NCI-H2081 (cell line): ENCODE measurements around the gene TMEM178A.
"Not testable (repeated sequence)": the region's sequence is repeated elsewhere in the genome, so short reads cannot be mapped to it uniquely, and the experiment has no call there.

Experiments
- DNase-seq, 2 experiments: peaks; one replicate each; lab custom pipeline; 2025; lab: John Stamatoyannopoulos, UW

TMEM178A gene

GRCh38 chr2:39665811-39666490 is at the start of gene TMEM178A:
Gene TMEM178A (plus strand): TSS chr2:39665917. CDS start chr2:39665975, 58 bp downstream.
- DNase-seq: no peak

GRCh38 chr2:39618236-39618635 is 47.5 kb upstream of the TMEM178A start:
- no peak for DNase-seq

GRCh38 chr2:39618736-39619135 is 47.0 kb upstream of the TMEM178A start:
- no peak for DNase-seq

GRCh38 chr2:39620067-39620466 is 45.6 kb upstream of the TMEM178A start:
- no peak for DNase-seq

GRCh38 chr2:39621596-39621995 is 44.1 kb upstream of the TMEM178A start:
- no peak for DNase-seq

GRCh38 chr2:39622860-39623259 is 42.9 kb upstream of the TMEM178A start:
- DNase-seq: no peak

GRCh38 chr2:39623917-39624316 is 41.8 kb upstream of the TMEM178A start:
- DNase-seq: no peak

GRCh38 chr2:39625193-39625926 is 40.4 kb upstream of the TMEM178A start:
- no peak for DNase-seq

GRCh38 chr2:39625927-39626270 is 39.8 kb upstream of the TMEM178A start:
- DNase-seq: no peak

GRCh38 chr2:39628346-39628745 is 37.4 kb upstream of the TMEM178A start:
- DNase-seq: not testable (repeated sequence)

- no peak for DNase-seq
These were observed 36.1 kb upstream of the TMEM178A start for GRCh38 chr2:39629646-39630045.

- DNase-seq: no peak
These were observed 34.5 kb upstream of the TMEM178A start for GRCh38 chr2:39631256-39631655.

- DNase-seq: no peak
These were observed 34.0 kb upstream of the TMEM178A start for GRCh38 chr2:39631718-39632117.

GRCh38 chr2:39632876-39633275 is 32.8 kb upstream of the TMEM178A start:
- DNase-seq: no peak

GRCh38 chr2:39636306-39636705 is 29.4 kb upstream of the TMEM178A start:
- DNase-seq: no peak

GRCh38 chr2:39638581-39638980 is 27.1 kb upstream of the TMEM178A start:
- no peak for DNase-seq

- DNase-seq: no peak
These were observed 25.6 kb upstream of the TMEM178A start for GRCh38 chr2:39640107-39640506.

GRCh38 chr2:39640681-39641080 is 25.0 kb upstream of the TMEM178A start:
- no peak for DNase-seq

- peak in 1 of 2 experiments; percentile 13 for DNase-seq
These were observed 24.1 kb upstream of the TMEM178A start for GRCh38 chr2:39641635-39642034.

GRCh38 chr2:39642051-39642718 is 23.5 kb upstream of the TMEM178A start:
- DNase-seq: peak in 1 of 2 experiments; percentile 55

- no peak for DNase-seq
These were observed 19.9 kb upstream of the TMEM178A start for GRCh38 chr2:39645826-39646225.

GRCh38 chr2:39646267-39646666 is 19.4 kb upstream of the TMEM178A start:
- peak in 1 of 2 experiments; percentile 23 for DNase-seq
